Mesenchymal stem cell (in vitro differentiated cells and primary cell): Measurements from ENCODE around the gene MYO15B.

Source experiments
- DNase-seq: peaks from one replicate; pipeline ENCODE4 v3.0.0-alpha.2; 2013
- H2AFZ ChIP-seq: one replicate; pipeline ENCODE4 v1.6.1; 2013; ENCODE audit warnings: low read depth, mild to moderate bottlenecking, control low read depth, inconsistent platforms, low read length, moderate library complexity
- H2AK5ac ChIP-seq: 2 replicates; pipeline ENCODE4 v1.6.1; 2013; ENCODE audit warnings: low read length, moderate library complexity, mild to moderate bottlenecking, inconsistent platforms; ENCODE audit not compliant: severe bottlenecking
- H2BK120ac ChIP-seq: one replicate; pipeline ENCODE4 v1.6.1; 2013; ENCODE audit warnings: low read depth, mild to moderate bottlenecking, inconsistent platforms, low read length, moderate library complexity
- H2BK12ac ChIP-seq, 2 experiments: one replicate each; pipeline ENCODE4 v1.6.1; 2013; ENCODE audit warnings: inconsistent platforms in 2 of 2, low read length in 2 of 2, mild to moderate bottlenecking in 2 of 2, moderate library complexity in 2 of 2, control low read depth in 1 of 2
- H2BK15ac ChIP-seq: one replicate; pipeline ENCODE4 v1.6.1; 2013; ENCODE audit warnings: mild to moderate bottlenecking, low read depth, inconsistent platforms; ENCODE audit not compliant: poor library complexity, severe bottlenecking
- H2BK5ac ChIP-seq: 2 replicates; pipeline ENCODE4 v1.6.1; 2013; ENCODE audit warnings: low read depth, mild to moderate bottlenecking, low read length, control low read depth, inconsistent platforms; ENCODE audit not compliant: poor library complexity, severe bottlenecking
- H3K14ac ChIP-seq, 2 experiments: one replicate each; pipeline ENCODE4 v1.6.1; 2013; ENCODE audit warnings: inconsistent platforms in 2 of 2, low read length in 2 of 2, control low read depth in 1 of 2, mild to moderate bottlenecking in 1 of 2, moderate library complexity in 1 of 2
- H3K18ac ChIP-seq, 2 experiments: one replicate each; pipeline ENCODE4 v1.6.1; 2013; ENCODE audit warnings: inconsistent platforms in 2 of 2, low read length in 2 of 2, control low read depth in 1 of 2, low read depth in 1 of 2, mild to moderate bottlenecking in 1 of 2
- H3K23ac ChIP-seq, 2 experiments: one replicate each; pipeline ENCODE4 v1.6.1; 2013; ENCODE audit warnings: inconsistent platforms in 2 of 2, low read length in 2 of 2, mild to moderate bottlenecking in 2 of 2, moderate library complexity in 2 of 2, control low read depth in 1 of 2
- H3K27ac ChIP-seq: 2 replicates; pipeline ENCODE4 v1.5.1; 2013; ENCODE audit warnings: mild to moderate bottlenecking, moderate library complexity, low read length, control low read depth, inconsistent platforms; ENCODE audit not compliant: poor library complexity, severe bottlenecking
- H3K27me3 ChIP-seq, 2 experiments: 2 replicates each; pipeline versions ENCODE4 v1.6.1 to v1.7.0; 2013; ENCODE audit warnings: low read length in 2 of 2, mild to moderate bottlenecking in 2 of 2, moderate library complexity in 2 of 2, control low read depth in 1 of 2, inconsistent platforms in 1 of 2; ENCODE audit not compliant: control insufficient read depth in 1 of 2, insufficient read depth in 1 of 2
- H3K36me3 ChIP-seq, 2 experiments: 2 replicates each; pipeline versions ENCODE4 v1.6.1 to v1.7.0; 2013; ENCODE audit warnings: low read length in 2 of 2, control low read depth in 1 of 2, inconsistent platforms in 1 of 2, low read depth in 1 of 2, mild to moderate bottlenecking in 1 of 2; ENCODE audit not compliant: insufficient read depth in 2 of 2, control insufficient read depth in 1 of 2
- H3K4ac ChIP-seq, 2 experiments: one replicate each; pipeline ENCODE4 v1.6.1; 2013; ENCODE audit warnings: inconsistent platforms in 2 of 2, low read length in 2 of 2, mild to moderate bottlenecking in 2 of 2, moderate library complexity in 2 of 2, control low read depth in 1 of 2, low read depth in 1 of 2
- H3K4me1 ChIP-seq: 2 replicates; pipeline ENCODE4 v1.6.1; 2013; ENCODE audit warnings: low read depth, low read length, control low read depth; ENCODE audit not compliant: control insufficient read depth, insufficient read depth
- H3K4me2 ChIP-seq: 2 replicates; pipeline ENCODE4 v1.6.1; 2013; ENCODE audit warnings: low read length, mild to moderate bottlenecking, inconsistent platforms; ENCODE audit not compliant: poor library complexity, severe bottlenecking
- H3K4me3 ChIP-seq, 2 experiments: 2 replicates each; pipeline versions ENCODE4 v1.5.1 to v1.7.0; 2013; ENCODE audit warnings: low read length in 2 of 2, mild to moderate bottlenecking in 2 of 2, control low read depth in 1 of 2, low read depth in 1 of 2; ENCODE audit not compliant: insufficient read depth in 1 of 2
- H3K79me1 ChIP-seq: replicated peaks from 2 replicates; pipeline ENCODE4 v1.6.1; 2013; ENCODE audit warnings: mild to moderate bottlenecking, control low read depth, low read length, inconsistent platforms; ENCODE audit not compliant: poor library complexity, severe bottlenecking
- H3K9ac ChIP-seq: 2 replicates; pipeline ENCODE4 v1.7.0; 2013; ENCODE audit warnings: mild to moderate bottlenecking, low read length, moderate library complexity
- H3K9me3 ChIP-seq: 2 replicates; pipeline ENCODE4 v1.7.0; 2013; ENCODE audit warnings: mild to moderate bottlenecking, low read length; ENCODE audit not compliant: control insufficient read depth
- H4K8ac ChIP-seq: one replicate; pipeline ENCODE4 v1.6.1; 2013; ENCODE audit warnings: inconsistent platforms, mild to moderate bottlenecking, low read length, moderate library complexity
- H4K91ac ChIP-seq: one replicate; pipeline ENCODE4 v1.6.1; 2013; ENCODE audit warnings: mild to moderate bottlenecking, low read length, inconsistent platforms
- WGBS: methylation state at CpG from one replicate; pipeline ENCODE4 v1.1.7; 2013; ENCODE audit warnings: mixed read lengths; 5-methylcytosine and 5-hydroxymethylcytosine counted together

The MYO15B gene

DNA sequence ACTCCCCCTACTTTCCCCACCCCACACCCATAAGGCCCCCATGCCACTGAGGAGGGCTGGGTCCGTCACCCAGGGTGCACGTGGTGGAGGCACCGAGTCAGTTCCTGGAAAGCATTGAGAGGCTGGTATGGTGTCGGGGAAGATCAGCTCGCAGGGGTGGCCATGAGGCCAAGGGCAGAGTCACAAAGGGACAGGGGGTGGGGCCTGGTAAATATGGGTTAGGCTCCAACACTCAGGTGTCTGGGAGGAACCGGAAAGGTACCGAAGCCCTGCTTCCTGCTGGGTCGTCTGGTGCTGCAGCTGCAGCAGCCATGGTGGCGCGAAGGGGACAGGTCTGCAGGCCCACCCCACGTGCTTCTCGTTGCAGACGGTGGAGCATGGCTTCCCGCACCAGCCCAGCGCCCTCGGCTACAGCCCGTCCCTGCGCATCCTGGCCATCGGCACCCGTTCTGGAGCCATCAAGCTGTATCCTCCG lies 31.9 kb upstream of the MYO15B start:
- H3K79me1 ChIP-seq: no peaks in the 10 kb centered on the region
- H3K27me3 ChIP-seq: peaks cover 0 to 4% of the 10 kb centered on the region in 2 experiments
- H2BK12ac ChIP-seq: peak overlapping the region in 1 of 2 experiments; percentile 21
- DNase-seq: no peak
- H2AFZ ChIP-seq: no peak overlapping the region
- no peak overlapping the region for H2BK5ac ChIP-seq
- no peak overlapping the region for H3K18ac ChIP-seq
- H3K9ac ChIP-seq: no peak overlapping the region
- H4K8ac ChIP-seq: no peak overlapping the region
- peak overlapping the region in 1 of 2 experiments; percentile 74 for H3K14ac ChIP-seq
- peak overlapping the region; percentile 95 for H2AK5ac ChIP-seq
- H3K4me1 ChIP-seq: peaks cover 46% of the 10 kb centered on the region
- peak overlapping the region; percentile 68 for H2BK15ac ChIP-seq
- H3K4me3 ChIP-seq: peak overlapping the region in 1 of 2 experiments; percentile 8
- WGBS: 93% methylated on average over 21 of the region's 21 CpGs
- H3K27ac ChIP-seq: no peak overlapping the region
- no peak overlapping the region for H2BK120ac ChIP-seq
- H3K36me3 ChIP-seq: no peaks in the 10 kb centered on the region
- peak overlapping the region; percentile 2 for H4K91ac ChIP-seq
- H3K23ac ChIP-seq: no peak overlapping the region
- no peak overlapping the region for H3K4me2 ChIP-seq
- no peak overlapping the region for H3K4ac ChIP-seq
- H3K9me3 ChIP-seq: no peaks in the 10 kb centered on the region

DNA sequence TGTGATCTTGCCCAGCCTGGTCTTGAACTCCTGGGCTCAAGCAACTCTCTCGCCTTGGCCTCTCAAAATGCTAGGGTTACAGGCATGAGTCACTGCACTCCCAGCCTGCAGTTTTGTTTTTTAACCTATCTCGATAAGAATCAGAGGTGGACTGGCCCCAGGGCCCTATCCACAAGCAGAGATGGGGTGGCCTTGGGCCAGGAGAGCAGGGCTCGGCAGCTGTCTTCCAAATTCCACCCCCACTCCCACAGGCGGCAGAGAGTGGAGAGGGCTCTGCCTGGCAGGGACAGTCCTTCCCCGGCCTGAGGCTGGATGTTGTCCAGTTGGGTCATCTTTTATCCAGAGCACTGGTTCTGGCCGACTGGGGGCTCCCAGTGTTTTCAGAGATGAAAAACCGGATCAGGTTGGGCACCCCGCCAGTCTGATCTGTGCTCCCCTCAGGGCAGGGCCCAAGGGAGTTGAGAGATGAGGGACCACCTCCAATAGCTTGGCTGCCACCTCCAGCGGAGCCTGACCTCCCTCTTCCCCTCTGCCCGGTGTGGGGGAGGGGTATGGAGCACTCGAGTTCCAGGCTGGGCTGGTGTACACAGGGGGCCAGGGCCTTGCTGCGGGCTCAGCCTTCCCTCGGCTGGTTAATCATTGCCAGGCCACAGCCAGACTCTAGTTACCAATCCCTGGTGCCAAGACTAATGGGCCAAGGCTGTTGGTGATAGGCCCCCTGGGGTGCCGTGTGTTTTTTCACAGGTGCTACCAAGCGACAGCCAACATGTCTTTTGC lies 30.3 kb upstream of the MYO15B start:
- 82% methylated on average over 15 of the region's 15 CpGs for WGBS
- H3K14ac ChIP-seq: no peak overlapping the region
- DNase-seq: no peak
- H3K9ac ChIP-seq: no peak overlapping the region
- H3K79me1 ChIP-seq: no peaks in the 10 kb centered on the region
- peak overlapping the region; percentile 21 for H2AK5ac ChIP-seq
- peak overlapping the region in 1 of 2 experiments; percentile 76 for H2BK12ac ChIP-seq
- peak overlapping the region; percentile 41 for H3K4me2 ChIP-seq
- no peaks in the 10 kb centered on the region for H3K9me3 ChIP-seq
- no peak overlapping the region for H3K4me3 ChIP-seq
- peak overlapping the region; percentile 43 for H4K8ac ChIP-seq
- no peak overlapping the region for H2AFZ ChIP-seq
- H3K4me1 ChIP-seq: peaks cover 43% of the 10 kb centered on the region
- peaks cover 0 to 4% of the 10 kb centered on the region in 2 experiments for H3K27me3 ChIP-seq
- H2BK5ac ChIP-seq: no peak overlapping the region
- H3K4ac ChIP-seq: no peak overlapping the region
- H2BK120ac ChIP-seq: no peak overlapping the region
- no peak overlapping the region for H2BK15ac ChIP-seq
- H4K91ac ChIP-seq: peak overlapping the region; percentile 11
- H3K18ac ChIP-seq: no peak overlapping the region
- H3K23ac ChIP-seq: no peak overlapping the region
- H3K27ac ChIP-seq: peak overlapping the region; percentile 73
- no peaks in the 10 kb centered on the region for H3K36me3 ChIP-seq

DNA sequence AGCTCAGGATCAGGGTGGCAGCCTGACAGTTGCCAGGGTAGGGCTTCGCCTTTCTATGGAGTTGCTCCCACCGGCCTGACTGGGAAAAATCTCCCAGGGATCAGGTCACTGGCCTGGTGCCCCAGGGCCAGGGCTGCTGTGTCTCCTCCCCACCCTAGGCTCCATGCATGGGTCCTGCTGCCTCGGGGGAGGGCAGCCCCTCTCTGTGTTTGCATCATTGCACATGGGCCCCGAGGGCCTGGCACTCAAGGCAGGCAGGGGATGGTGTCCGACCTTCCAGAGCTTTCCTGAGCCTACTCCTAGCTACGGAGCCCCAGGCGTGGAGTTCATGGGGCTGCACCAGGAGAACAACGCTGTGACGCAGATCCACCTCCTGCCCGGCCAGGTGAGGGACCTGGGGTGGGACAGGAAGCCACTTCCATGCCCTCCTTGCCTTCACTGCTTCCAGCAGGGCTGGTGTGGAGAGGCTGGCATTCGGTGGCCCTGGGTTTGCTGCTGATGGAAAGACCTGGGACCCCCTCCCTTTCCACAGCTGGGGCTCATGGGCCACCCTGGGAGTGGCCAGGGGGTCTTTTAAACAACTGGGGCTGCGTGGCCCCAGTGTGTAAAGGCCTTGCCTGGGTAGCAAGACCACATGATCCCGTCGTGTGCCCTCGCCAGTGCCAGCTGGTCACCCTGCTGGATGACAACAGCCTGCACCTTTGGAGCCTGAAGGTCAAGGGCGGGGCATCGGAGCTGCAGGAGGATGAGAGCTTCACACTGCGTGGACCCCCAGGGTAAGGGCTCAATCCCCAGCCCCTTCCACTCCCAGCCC lies 29.5 kb upstream of the MYO15B start:
- no peak overlapping the region for H3K23ac ChIP-seq
- H3K9ac ChIP-seq: no peak overlapping the region
- DNase-seq: no peak
- no peak overlapping the region for H3K4ac ChIP-seq
- no peak overlapping the region for H3K18ac ChIP-seq
- H2AFZ ChIP-seq: no peak overlapping the region
- no peak overlapping the region for H3K4me3 ChIP-seq
- peak overlapping the region; percentile 11 for H4K91ac ChIP-seq
- H3K4me2 ChIP-seq: no peak overlapping the region
- peak overlapping the region; percentile 54 for H3K27ac ChIP-seq
- 93% methylated on average over 18 of the region's 18 CpGs for WGBS
- H3K9me3 ChIP-seq: no peaks in the 10 kb centered on the region
- no peak overlapping the region for H2BK12ac ChIP-seq
- H2BK5ac ChIP-seq: no peak overlapping the region
- no peak overlapping the region for H3K14ac ChIP-seq
- no peaks in the 10 kb centered on the region for H3K79me1 ChIP-seq
- H3K36me3 ChIP-seq: peaks cover 0 to 4% of the 10 kb centered on the region in 2 experiments
- peak overlapping the region; percentile 43 for H4K8ac ChIP-seq
- H2BK120ac ChIP-seq: no peak overlapping the region
- peaks cover 38% of the 10 kb centered on the region for H3K4me1 ChIP-seq
- H3K27me3 ChIP-seq: peaks cover 0 to 7% of the 10 kb centered on the region in 2 experiments
- H2BK15ac ChIP-seq: no peak overlapping the region
- peak overlapping the region; percentile 33 for H2AK5ac ChIP-seq
